ENCODE measurements around the gene CCDC82. TPM values are rescaled to one million over a fixed set of nuclear protein-coding genes. Genes with fewer than 3 reads are reported as not detected.

CCDC82 gene
- total RNA-seq, 4 donors from 2014 or later = 17.3 to 28.9 (median 24.7) TPM

DNA sequence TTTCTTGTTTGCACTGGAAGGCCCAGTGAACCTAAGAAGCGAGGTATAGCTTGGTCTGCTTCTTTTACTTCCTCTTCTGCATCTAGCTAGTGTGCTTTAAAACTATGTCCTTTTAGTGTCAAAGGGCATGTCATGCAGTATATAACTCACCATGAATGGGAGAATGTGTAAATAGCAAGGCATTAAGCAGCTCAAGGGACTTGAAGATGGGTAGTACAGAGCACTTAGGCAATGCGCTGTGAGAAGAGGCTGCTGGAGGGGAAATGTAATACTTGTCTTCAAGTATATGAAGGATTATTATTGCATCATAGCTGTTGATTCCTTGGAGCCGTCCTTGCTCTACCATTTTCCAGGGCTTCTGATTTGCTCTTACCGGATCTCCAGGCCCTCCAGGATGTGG lies 54.3 kb downstream of the CCDC82 start:
- no peak overlapping the region for H3K27ac ChIP-seq
- H3K36me3 ChIP-seq = no peaks in the 10 kb centered on the region
- H3K4me1 ChIP-seq = peaks cover 16 to 69% (median 29%) of the 10 kb centered on the region in 3 donors
- ATAC-seq = no peak
- H3K9me3 ChIP-seq = no peaks in the 10 kb centered on the region
- 64 to 85% methylated on average over 4 of the region's 4 CpGs for WGBS, 2 donors (ENCODE audit: low coverage in 1 of 2)
- H3K27me3 ChIP-seq = no peaks in the 10 kb centered on the region
- no peak for TF ChIP-seq EP300 (IDR thresholded peaks at IDR 0.05)
- TF ChIP-seq POLR2AphosphoS5 (IDR thresholded peaks at IDR 0.05) = no peak
- TF ChIP-seq CTCF (IDR thresholded peaks at IDR 0.05) = no peak
- TF ChIP-seq POLR2A (IDR thresholded peaks at IDR 0.05) = no peak
- H3K4me3 ChIP-seq = no peak overlapping the region

- 88 to 100% methylated on average over 3 to 4 of the region's 4 CpGs for WGBS, 2 donors (ENCODE audit: low coverage in 1 of 2)
- no peaks in the 10 kb centered on the region for H3K27me3 ChIP-seq
- no peak for ATAC-seq
- peaks cover 10 to 69% (median 21%) of the 10 kb centered on the region in 3 donors for H3K4me1 ChIP-seq
- no peaks in the 10 kb centered on the region for H3K9me3 ChIP-seq
- no peaks in the 10 kb centered on the region for H3K36me3 ChIP-seq
- no peak overlapping the region for H3K4me3 ChIP-seq
- TF ChIP-seq POLR2AphosphoS5 (IDR thresholded peaks at IDR 0.05) (no peak), EP300 (IDR thresholded peaks at IDR 0.05) (no peak), CTCF (IDR thresholded peaks at IDR 0.05) (no peak), POLR2A (IDR thresholded peaks at IDR 0.05) (no peak)
- H3K27ac ChIP-seq = no peak overlapping the region
These were observed 55.5 kb downstream of the CCDC82 start for GRCh38 chr11:96334219-96334618.

DNA sequence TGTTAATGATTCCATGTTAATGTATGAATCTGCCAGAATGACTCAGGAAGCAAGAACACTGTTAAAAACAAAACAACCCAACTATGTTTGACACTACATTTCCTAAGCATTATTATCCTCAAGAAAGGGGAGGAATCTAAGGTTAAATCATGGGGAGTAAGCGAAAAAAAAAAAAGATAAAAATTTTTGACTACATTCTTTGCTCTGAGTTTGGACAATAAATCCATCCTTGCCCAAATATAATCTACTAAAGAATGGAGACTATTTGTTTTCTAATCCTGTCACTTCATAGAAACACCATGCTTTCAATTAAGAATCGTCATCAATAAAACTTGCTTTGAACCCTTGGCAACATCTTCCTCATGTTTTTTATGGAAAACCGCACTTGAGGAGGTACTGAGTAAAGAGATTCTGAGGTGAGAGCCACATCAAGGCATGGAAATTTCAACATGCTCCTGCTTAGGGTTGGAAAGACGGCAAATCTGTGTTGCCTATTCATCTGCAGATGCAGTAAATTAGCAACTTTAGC lies 56.5 kb downstream of the CCDC82 start:
- Histone ChIP-seq H3K36me3 (no peaks in the 10 kb centered on the region), H3K4me3 (no peak overlapping the region), H3K27ac (no peak overlapping the region), H3K4me1 (peaks cover 7 to 66% (median 19%) of the 10 kb centered on the region in 3 donors), H3K27me3 (no peaks in the 10 kb centered on the region), H3K9me3 (no peaks in the 10 kb centered on the region)
- TF ChIP-seq POLR2A (IDR thresholded peaks at IDR 0.05) (no peak), EP300 (IDR thresholded peaks at IDR 0.05) (no peak), POLR2AphosphoS5 (IDR thresholded peaks at IDR 0.05) (no peak), CTCF (IDR thresholded peaks at IDR 0.05) (no peak)
- WGBS, 2 donors (ENCODE audit: low coverage in 1 of 2) = 80 to 85% methylated on average over 4 of the region's 4 CpGs
- no peak for ATAC-seq

GRCh38 chr11:96332126-96332771 lies 57.5 kb downstream of the CCDC82 start:
- H3K36me3 ChIP-seq = no peaks in the 10 kb centered on the region
- H3K27me3 ChIP-seq = no peaks in the 10 kb centered on the region
- H3K27ac ChIP-seq = no peak overlapping the region
- H3K9me3 ChIP-seq = no peaks in the 10 kb centered on the region
- TF ChIP-seq POLR2A (IDR thresholded peaks at IDR 0.05) = no peak
- no peak for TF ChIP-seq EP300 (IDR thresholded peaks at IDR 0.05)
- no peak for TF ChIP-seq CTCF (IDR thresholded peaks at IDR 0.05)
- no peak for TF ChIP-seq POLR2AphosphoS5 (IDR thresholded peaks at IDR 0.05)
- no peak for ATAC-seq
- peaks cover 7 to 56% (median 12%) of the 10 kb centered on the region in 3 donors for H3K4me1 ChIP-seq
- no peak overlapping the region for H3K4me3 ChIP-seq
- WGBS, 2 donors (ENCODE audit: low coverage in 1 of 2) = 70 to 76% methylated on average over 8 of the region's 8 CpGs

DNA sequence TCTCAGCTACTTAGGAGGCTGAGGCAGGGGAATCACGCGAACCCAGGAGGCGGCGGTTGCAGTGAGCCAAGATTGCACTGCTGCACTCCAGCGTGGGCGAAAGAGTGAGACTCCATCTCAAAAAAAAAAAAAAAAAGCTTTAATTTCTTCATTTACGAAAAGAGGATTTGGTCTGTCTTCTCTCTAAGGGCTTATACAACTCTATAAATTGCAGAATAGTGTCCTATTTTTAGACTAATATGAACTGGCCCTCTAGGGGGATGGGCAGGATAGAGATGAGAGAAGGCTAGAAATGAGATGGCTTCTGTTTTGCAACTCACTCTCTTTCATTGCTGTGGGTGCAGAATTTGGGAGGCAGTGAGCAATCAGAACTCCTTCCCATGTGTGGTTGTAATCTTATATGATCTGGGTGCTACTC lies 58.0 kb downstream of the CCDC82 start:
- H3K4me3 ChIP-seq = no peak overlapping the region

More for the DNA sequence above, 58.0 kb downstream of the CCDC82 start:
- Histone ChIP-seq H3K4me1 (peaks cover 7 to 50% (median 12%) of the 10 kb centered on the region in 3 donors), H3K9me3 (no peaks in the 10 kb centered on the region), H3K27me3 (no peaks in the 10 kb centered on the region), H3K27ac (no peak overlapping the region), H3K36me3 (no peaks in the 10 kb centered on the region)
- TF ChIP-seq EP300 (IDR thresholded peaks at IDR 0.05) (no peak), CTCF (IDR thresholded peaks at IDR 0.05) (no peak), POLR2AphosphoS5 (IDR thresholded peaks at IDR 0.05) (no peak), POLR2A (IDR thresholded peaks at IDR 0.05) (no peak)
- ATAC-seq = no peak
- WGBS, 2 donors (ENCODE audit: low coverage in 1 of 2) = 77 to 83% methylated on average over 7 of the region's 7 CpGs
